Upper lobe of left lung (tissue), 6 donors: Measurements from ENCODE around the gene MLKL. TPM values are rescaled to one million over a fixed set of nuclear protein-coding genes. Genes with fewer than 3 reads are reported as not detected.

ENCODE experiments used
- ATAC-seq, 2 donors: fragments of 200-7000 bp; cut with Tn5 transposase; one replicate each; pipeline ENCODE4 v1.9.1; 2022; ENCODE audit warnings: mild to moderate bottlenecking in 2 of 2, moderate library complexity in 2 of 2; ENCODE audit not compliant: low FRiP score in 2 of 2
- DNase-seq, 2 donors: peaks; one replicate each; pipeline ENCODE4 v3.0.0-alpha.2; 2019 to 2020
- H3K27ac ChIP-seq, 4 donors: fragments of 200-600 bp; sonication (generic); one replicate each; pipeline ENCODE4 v1.5.1; 2016 to 2019
- H3K27me3 ChIP-seq, 4 donors: fragments of 200-600 bp; sonication (generic); one replicate each; pipeline ENCODE4 v1.5.1; 2017 to 2019
- H3K36me3 ChIP-seq, 4 donors: fragments of 200-600 bp; sonication (generic); one replicate each; pipeline ENCODE4 v1.5.1; 2016 to 2019
- H3K4me1 ChIP-seq, 4 donors: fragments of 200-600 bp; sonication (generic); one replicate each; pipeline ENCODE4 v1.5.1; 2018 to 2019
- H3K4me3 ChIP-seq, 4 donors: fragments of 200-600 bp; sonication (generic); one replicate each; pipeline ENCODE4 v1.5.1; 2017 to 2019; ENCODE audit warnings: mild to moderate bottlenecking in 2 of 4, moderate library complexity in 1 of 4
- H3K9me3 ChIP-seq, 4 donors: fragments of 200-600 bp; sonication (generic); one replicate each; pipeline ENCODE4 v1.5.1; 2018 to 2019
- EP300 ChIP-seq, 4 donors: sonication (generic); formaldehyde crosslinking; IDR thresholded peaks; one replicate each; pipeline ENCODE4 v1.5.1; 2017; ENCODE audit warnings: antibody characterized with exemption in 4 of 4, control low read depth in 2 of 4
- POLR2A ChIP-seq, 4 donors: fragments of 450-650 bp; IDR thresholded peaks; one replicate each; pipeline ENCODE4 v1.5.1; 2016 to 2017; ENCODE audit warnings: antibody characterized with exemption in 4 of 4, mild to moderate bottlenecking in 2 of 4
- POLR2AphosphoS5 ChIP-seq, 2 donors: sonication (generic); formaldehyde crosslinking; IDR thresholded peaks; one replicate each; pipeline ENCODE4 v1.5.1; 2017; ENCODE audit warnings: antibody characterized with exemption in 2 of 2
- WGBS, 2 donors: methylation state at CpG; one replicate each; pipeline ENCODE4 v1.1.5; 2017 to 2018; 5-methylcytosine and 5-hydroxymethylcytosine counted together
- total RNA-seq, 6 donors: library from RNA; depleted of rRNA in 4 of 6; stranded (reverse); fragments of >200 nt in 4 of 6; gene quantifications; one replicate each; pipeline versions ENCODE4 v1.1.0 to v1.2.1, GENCODE V29; 2016 to 2021
- TF ChIP-seq, protein P1 (sequence below), 6 experiments: fragments of 450-650 bp in 4 of 6; fragments of 200-600 bp in 2 of 6; sonication (generic) in 2 of 6; IDR thresholded peaks; one replicate each; pipeline ENCODE4 v1.5.1; 2016 to 2019; ENCODE audit warnings: antibody characterized with exemption in 6 of 6
- donor health status: DM: no; HTN: no; CAD: no; lungs with moderate emphysema.
- donor health status: DM: no; HTN: yes; CAD: no; lungs with severe emphysema.

Gene MLKL
- total RNA-seq, 6 donors from 2014 or later: 15.0 to 81.7 (median 31.6) TPM

DNA sequence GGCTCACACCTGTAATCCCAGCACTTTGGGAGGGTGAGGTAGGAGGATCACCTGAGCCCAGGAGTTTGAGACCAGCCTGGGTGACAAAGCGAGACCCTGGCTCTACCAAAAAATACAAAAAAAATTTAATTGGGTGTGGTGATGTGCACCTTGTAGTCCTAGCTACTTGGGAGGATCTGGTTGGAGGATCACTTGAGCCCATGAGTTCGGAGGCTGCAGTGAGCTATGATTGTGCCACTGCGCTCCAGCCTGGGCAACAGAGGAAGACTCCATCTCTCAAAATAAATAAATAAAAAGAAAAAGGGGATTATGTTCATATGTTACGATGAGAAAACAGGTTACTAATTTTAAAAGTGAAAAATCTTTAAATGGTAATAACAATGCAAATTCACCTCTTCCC lies 996 bp downstream of the MLKL start:
- H3K4me3 ChIP-seq: peak overlapping the region; percentile 16 to 96 (median 70)
- no peaks in the 10 kb centered on the region for H3K27me3 ChIP-seq
- H3K27ac ChIP-seq: peak overlapping the region; percentile 37 to 97 (median 90)
- peaks cover 24 to 42% (median 36%) of the 10 kb centered on the region in 4 donors for H3K4me1 ChIP-seq
- no peaks in the 10 kb centered on the region for H3K9me3 ChIP-seq
- 50 to 53% methylated on average over 4 of the region's 4 CpGs for WGBS, 2 donors
- DNase-seq: no peak
- H3K36me3 ChIP-seq: peaks cover 0 to 10% (median 8%) of the 10 kb centered on the region in 4 donors
- no peak for ATAC-seq
- TF ChIP-seq POLR2A (IDR thresholded peaks at IDR 0.05) (no peak), EP300 (IDR thresholded peaks at IDR 0.05) (no peak), POLR2AphosphoS5 (IDR thresholded peaks at IDR 0.05) (no peak)
- TF ChIP-seq, protein P1, sequence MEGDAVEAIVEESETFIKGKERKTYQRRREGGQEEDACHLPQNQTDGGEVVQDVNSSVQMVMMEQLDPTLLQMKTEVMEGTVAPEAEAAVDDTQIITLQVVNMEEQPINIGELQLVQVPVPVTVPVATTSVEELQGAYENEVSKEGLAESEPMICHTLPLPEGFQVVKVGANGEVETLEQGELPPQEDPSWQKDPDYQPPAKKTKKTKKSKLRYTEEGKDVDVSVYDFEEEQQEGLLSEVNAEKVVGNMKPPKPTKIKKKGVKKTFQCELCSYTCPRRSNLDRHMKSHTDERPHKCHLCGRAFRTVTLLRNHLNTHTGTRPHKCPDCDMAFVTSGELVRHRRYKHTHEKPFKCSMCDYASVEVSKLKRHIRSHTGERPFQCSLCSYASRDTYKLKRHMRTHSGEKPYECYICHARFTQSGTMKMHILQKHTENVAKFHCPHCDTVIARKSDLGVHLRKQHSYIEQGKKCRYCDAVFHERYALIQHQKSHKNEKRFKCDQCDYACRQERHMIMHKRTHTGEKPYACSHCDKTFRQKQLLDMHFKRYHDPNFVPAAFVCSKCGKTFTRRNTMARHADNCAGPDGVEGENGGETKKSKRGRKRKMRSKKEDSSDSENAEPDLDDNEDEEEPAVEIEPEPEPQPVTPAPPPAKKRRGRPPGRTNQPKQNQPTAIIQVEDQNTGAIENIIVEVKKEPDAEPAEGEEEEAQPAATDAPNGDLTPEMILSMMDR (IDR thresholded peaks at IDR 0.05): no peak

- Histone ChIP-seq H3K27me3 (no peaks in the 10 kb centered on the region), H3K4me1 (peaks cover 24 to 42% (median 36%) of the 10 kb centered on the region in 4 donors), H3K36me3 (peaks cover 0 to 23% (median 15%) of the 10 kb centered on the region in 4 donors), H3K4me3 (peak overlapping the region in 2 of 4 donors; percentile 8 to 64), H3K9me3 (no peaks in the 10 kb centered on the region), H3K27ac (peak overlapping the region in 2 of 4 donors; percentile 95 to 97)
- no peak for ATAC-seq
- no peak for DNase-seq
- TF ChIP-seq POLR2AphosphoS5 (IDR thresholded peaks at IDR 0.05): no peak
- 55 to 56% methylated on average over 4 of the region's 4 CpGs for WGBS, 2 donors
These were observed 2.4 kb downstream of the MLKL start for GRCh38 chr16:74698222-74698621.

DNA sequence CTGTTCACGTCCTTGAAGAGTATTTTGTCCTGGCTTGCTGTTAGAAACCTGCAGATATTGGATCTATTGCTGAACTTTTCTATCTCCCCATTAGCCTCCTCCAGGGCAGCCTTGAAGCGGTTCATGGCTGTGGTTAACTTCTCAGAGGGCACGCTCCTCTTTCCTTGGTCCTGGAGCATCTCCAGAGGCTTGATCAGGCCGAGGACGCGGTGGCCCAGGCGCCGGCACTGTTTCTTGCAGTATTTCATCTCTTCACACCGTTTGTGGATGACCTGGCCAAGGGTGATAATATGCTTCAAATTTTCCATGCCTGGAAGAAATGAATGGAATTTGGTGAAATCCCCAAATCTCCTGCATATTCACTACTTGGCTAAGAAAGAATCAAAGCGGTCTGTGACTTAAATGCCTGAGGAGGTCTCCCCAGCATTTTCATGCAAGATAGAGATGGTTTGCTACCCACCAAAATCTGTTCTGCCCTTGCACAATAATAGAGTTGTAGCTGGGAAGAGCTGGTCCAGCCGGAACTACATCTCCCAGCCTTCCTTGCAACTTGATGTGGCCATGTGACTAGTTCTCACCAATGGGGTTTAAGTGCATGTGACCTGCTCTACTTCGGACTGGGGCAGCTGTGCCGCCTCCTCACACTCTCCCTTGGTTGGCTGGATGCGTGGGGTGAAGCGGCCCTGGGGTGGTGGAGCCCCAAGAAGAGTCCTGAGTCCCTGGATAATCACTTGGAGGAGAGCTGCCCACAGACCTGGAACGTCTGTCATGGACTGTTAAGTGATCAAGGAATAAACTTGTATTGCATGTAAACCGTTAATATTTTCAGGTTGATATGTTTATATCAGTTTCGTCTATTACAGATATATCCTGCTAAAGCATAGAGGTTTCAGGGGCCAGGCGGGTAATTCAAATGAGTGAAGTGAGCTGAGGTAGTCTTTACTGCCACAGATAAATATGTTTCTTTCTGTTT lies 4.9 kb downstream of the MLKL start:
- H3K27me3 ChIP-seq: no peaks in the 10 kb centered on the region
- peaks cover 17 to 32% (median 27%) of the 10 kb centered on the region in 4 donors for H3K4me1 ChIP-seq
- no peaks in the 10 kb centered on the region for H3K9me3 ChIP-seq
- peak overlapping the region; percentile 25 to 50 (median 38) for H3K4me3 ChIP-seq
- TF ChIP-seq POLR2A (IDR thresholded peaks at IDR 0.05) (peak in 2 of 4 donors; percentile 40 to 69), POLR2AphosphoS5 (IDR thresholded peaks at IDR 0.05) (peak; percentile 51 to 87)
- TF ChIP-seq, protein P1 (IDR thresholded peaks at IDR 0.05): no peak
- DNase-seq: peak; percentile 76 to 97
- 53 to 55% methylated on average over 19 of the region's 19 CpGs for WGBS, 2 donors
- H3K36me3 ChIP-seq: peaks cover 10 to 44% (median 28%) of the 10 kb centered on the region in 4 donors
- H3K27ac ChIP-seq: peak overlapping the region; percentile 32 to 75 (median 53)
- ATAC-seq: peak; percentile 92 to 95

- Histone ChIP-seq H3K4me1 (peaks cover 1 to 4% (median 3%) of the 10 kb centered on the region in 4 donors), H3K9me3 (no peaks in the 10 kb centered on the region), H3K27ac (no peak overlapping the region), H3K4me3 (no peak overlapping the region), H3K36me3 (peaks cover 10 to 86% (median 44%) of the 10 kb centered on the region in 4 donors), H3K27me3 (no peaks in the 10 kb centered on the region)
- TF ChIP-seq POLR2AphosphoS5 (IDR thresholded peaks at IDR 0.05) (no peak), EP300 (IDR thresholded peaks at IDR 0.05) (no peak), POLR2A (IDR thresholded peaks at IDR 0.05) (no peak)
- TF ChIP-seq, protein P1 (IDR thresholded peaks at IDR 0.05): no peak
- WGBS, 2 donors: 75 to 84% methylated on average over 10 of the region's 10 CpGs
- DNase-seq (no peak), ATAC-seq (no peak)
These were observed 9.4 kb downstream of the MLKL start for GRCh38 chr16:74691093-74691855.

DNA sequence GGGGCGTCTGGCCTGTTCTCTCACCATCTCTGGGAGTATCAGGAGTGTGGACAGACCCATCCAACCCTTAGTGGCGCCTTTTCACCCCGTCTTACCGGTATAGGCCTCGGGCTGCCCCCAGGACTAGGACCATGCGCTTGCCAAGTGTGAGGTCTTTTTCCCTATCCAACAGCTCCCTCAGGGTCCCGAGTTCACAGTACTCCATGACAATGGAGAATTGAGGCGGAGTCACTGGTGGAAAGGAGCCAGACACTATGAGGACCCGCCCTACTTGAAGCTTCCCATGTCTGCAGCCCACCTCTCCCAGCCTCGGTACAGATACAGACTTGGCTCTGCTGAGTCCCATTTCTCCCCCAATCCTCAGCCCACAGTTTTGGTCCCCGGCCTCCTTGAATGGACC lies 18.1 kb downstream of the MLKL start:
- peaks cover 0 to 97% (median 65%) of the 10 kb centered on the region in 4 donors for H3K36me3 ChIP-seq
- WGBS, 2 donors: 75% methylated on average over 11 of the region's 11 CpGs

More for the DNA sequence above, 18.1 kb downstream of the MLKL start:
- no peaks in the 10 kb centered on the region for H3K4me1 ChIP-seq
- ATAC-seq (peak in 1 of 2 donors; percentile 23), DNase-seq (no peak)
- no peak overlapping the region for H3K4me3 ChIP-seq
- TF ChIP-seq POLR2A (IDR thresholded peaks at IDR 0.05) (no peak), EP300 (IDR thresholded peaks at IDR 0.05) (no peak), POLR2AphosphoS5 (IDR thresholded peaks at IDR 0.05) (no peak)
- TF ChIP-seq, protein P1 (IDR thresholded peaks at IDR 0.05): no peak
- no peak overlapping the region for H3K27ac ChIP-seq
- H3K9me3 ChIP-seq: no peaks in the 10 kb centered on the region
- H3K27me3 ChIP-seq: no peaks in the 10 kb centered on the region
